GM21390 (cell line): Measurements from ENCODE around the gene CNBD2.
A peak's percentile ranks its signal among the peaks of the same experiment; 100 is the strongest.
"Not testable (repeated sequence)": the region's sequence is repeated elsewhere in the genome, so short reads cannot be mapped to it uniquely, and the experiment has no call there.

Source experiments
- ATAC-seq: cut with Tn5 transposase; IDR thresholded peaks from one replicate; pipeline ENCODE4 v1.9.1; 2021; ENCODE audit not compliant: unreplicated experiment

The CNBD2 gene

GRCh38 chr20:36018208-36018988, 50.0 kb downstream of the CNBD2 start:
- no peak for ATAC-seq

GRCh38 chr20:36026131-36026530, 57.7 kb downstream of the CNBD2 start:
- not testable (repeated sequence) for ATAC-seq

- no peak for ATAC-seq
Measured at GRCh38 chr20:36028106-36028808, 59.9 kb downstream of the CNBD2 start.

GRCh38 chr20:36030149-36030548, 61.8 kb downstream of the CNBD2 start:
- ATAC-seq = no peak

- no peak for ATAC-seq
Measured at GRCh38 chr20:36031806-36032205, 63.4 kb downstream of the CNBD2 start.

- ATAC-seq = no peak
Measured at GRCh38 chr20:36034875-36035274, 66.5 kb downstream of the CNBD2 start.

- no peak for ATAC-seq
Measured at GRCh38 chr20:36035745-36036144, 67.4 kb downstream of the CNBD2 start.

- ATAC-seq = no peak
Measured at GRCh38 chr20:36036688-36037087, 68.3 kb downstream of the CNBD2 start.

- no peak for ATAC-seq
Measured at GRCh38 chr20:36040571-36040970, 72.2 kb downstream of the CNBD2 start.

GRCh38 chr20:36043441-36043840, 75.1 kb downstream of the CNBD2 start:
- no peak for ATAC-seq

- ATAC-seq = no peak
Measured at GRCh38 chr20:36043892-36044515, 75.6 kb downstream of the CNBD2 start.

GRCh38 chr20:36045373-36045714, 77.0 kb downstream of the CNBD2 start:
- ATAC-seq = no peak

GRCh38 chr20:36046073-36046798, 77.8 kb downstream of the CNBD2 start:
- ATAC-seq = not testable (repeated sequence)

- not testable (repeated sequence) for ATAC-seq
Measured at GRCh38 chr20:36049408-36049807, 81.0 kb downstream of the CNBD2 start.

GRCh38 chr20:36050436-36051317, 82.3 kb downstream of the CNBD2 start:
- ATAC-seq = peak; percentile 88

GRCh38 chr20:36051318-36052116, 83.1 kb downstream of the CNBD2 start:
- no peak for ATAC-seq

- no peak for ATAC-seq
Measured at GRCh38 chr20:36052117-36052513, 83.7 kb downstream of the CNBD2 start.

GRCh38 chr20:36053863-36054518, 85.6 kb downstream of the CNBD2 start:
- not testable (repeated sequence) for ATAC-seq

- ATAC-seq = no peak
Measured at GRCh38 chr20:36055145-36055544, 86.8 kb downstream of the CNBD2 start.
